Right kidney (tissue), 1 donor: ENCODE data around the gene CCDC6.
"Not testable (repeated sequence)": the region's sequence is repeated elsewhere in the genome, so short reads cannot be mapped to it uniquely, and the experiment has no call there.

ENCODE experiments used
- DNase-seq: peaks from one replicate; pipeline ENCODE4 v3.0.0-alpha.2; 2016

The CCDC6 gene

GRCh38 chr10:59880971-59881510 lies 25.3 kb downstream of the CCDC6 start:
- DNase-seq = no peak

- DNase-seq = no peak
Observed at GRCh38 chr10:59880019-59880717, 26.2 kb downstream of the CCDC6 start.

GRCh38 chr10:59879363-59879913 lies 26.9 kb downstream of the CCDC6 start:
- DNase-seq = no peak

- no peak for DNase-seq
Observed at GRCh38 chr10:59878915-59879314, 27.4 kb downstream of the CCDC6 start.

- no peak for DNase-seq
Observed at GRCh38 chr10:59878289-59878688, 28.1 kb downstream of the CCDC6 start.

GRCh38 chr10:59877191-59877671 lies 29.1 kb downstream of the CCDC6 start:
- DNase-seq = no peak

GRCh38 chr10:59876695-59877094 lies 29.7 kb downstream of the CCDC6 start:
- no peak for DNase-seq

GRCh38 chr10:59876208-59876607 lies 30.1 kb downstream of the CCDC6 start:
- DNase-seq = not testable (repeated sequence)

GRCh38 chr10:59873896-59874295 lies 32.5 kb downstream of the CCDC6 start:
- no peak for DNase-seq

- no peak for DNase-seq
Observed at GRCh38 chr10:59872892-59873463, 33.4 kb downstream of the CCDC6 start.

- DNase-seq = no peak
Observed at GRCh38 chr10:59870152-59870551, 36.2 kb downstream of the CCDC6 start.

- no peak for DNase-seq
Observed at GRCh38 chr10:59869594-59869940, 36.8 kb downstream of the CCDC6 start.

- no peak for DNase-seq
Observed at GRCh38 chr10:59868696-59869593, 37.4 kb downstream of the CCDC6 start.

GRCh38 chr10:59867590-59867989 lies 38.8 kb downstream of the CCDC6 start:
- DNase-seq = no peak

GRCh38 chr10:59865101-59865500 lies 41.3 kb downstream of the CCDC6 start:
- no peak for DNase-seq

- peak; percentile 13 for DNase-seq
Observed at GRCh38 chr10:59864141-59864962, 42.0 kb downstream of the CCDC6 start.

GRCh38 chr10:59859570-59859969 lies 46.8 kb downstream of the CCDC6 start:
- DNase-seq = no peak

- no peak for DNase-seq
Observed at GRCh38 chr10:59857921-59858320, 48.4 kb downstream of the CCDC6 start.

- no peak for DNase-seq
Observed at GRCh38 chr10:59857049-59857448, 49.3 kb downstream of the CCDC6 start.

- DNase-seq = no peak
Observed at GRCh38 chr10:59856104-59856503, 50.3 kb downstream of the CCDC6 start.

- DNase-seq = no peak
Observed at GRCh38 chr10:59854571-59854970, 51.8 kb downstream of the CCDC6 start.

GRCh38 chr10:59852670-59853069 lies 53.7 kb downstream of the CCDC6 start:
- DNase-seq = no peak
